ENCODE measurements around the gene RHOT2. TPM values are rescaled to one million over a fixed set of nuclear protein-coding genes. Genes with fewer than 3 reads are reported as not detected.

The RHOT2 gene
- total RNA-seq, 1 experiment from 2014 or later = 98.5 TPM

DNA sequence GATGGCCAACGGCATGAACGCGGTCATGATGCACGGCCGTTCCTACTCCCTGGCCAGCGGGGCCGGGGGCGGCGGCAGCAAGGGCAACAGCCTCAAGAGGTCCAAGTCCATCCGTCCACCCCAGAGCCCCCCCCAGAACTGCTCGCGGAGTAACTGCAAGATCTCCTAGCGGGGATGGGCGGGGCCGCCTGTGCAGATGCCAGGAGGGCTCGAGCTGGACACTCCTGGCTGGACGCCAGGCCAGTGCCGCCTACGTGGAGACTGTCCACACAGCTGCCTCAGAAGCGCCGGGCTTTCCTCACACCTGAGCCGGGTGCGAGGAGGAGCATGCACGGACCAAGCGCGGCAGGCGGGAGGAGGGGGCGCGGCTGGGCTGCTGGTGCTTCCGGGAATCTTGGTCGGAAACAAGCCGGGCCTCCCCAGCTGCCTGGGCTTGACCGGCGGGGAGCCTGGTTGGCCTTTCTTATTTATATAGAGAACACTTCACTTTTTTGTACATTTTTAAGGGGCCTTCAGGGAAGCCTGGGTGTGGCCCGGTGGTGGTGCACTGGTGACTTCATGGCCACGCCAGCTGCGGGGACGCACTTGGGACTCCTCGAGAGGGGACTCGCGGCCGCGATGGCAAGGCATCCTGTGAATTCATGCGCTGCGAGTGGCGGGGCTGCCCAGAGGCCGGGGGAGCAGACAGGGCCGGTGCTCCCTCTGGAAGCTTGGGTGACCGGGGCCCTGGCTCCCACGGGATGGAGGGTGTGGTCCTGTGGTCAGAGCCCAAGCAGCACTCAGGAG is 40.3 kb upstream of the RHOT2 start:
- Histone ChIP-seq H3K4me3 (replicated peaks in 1 of 2; ENCODE audit: low read depth in 1 of 2, low read length in 2 of 2) (peak overlapping the region in 1 of 2 experiments; percentile 20; a peak in 1 of 4 replicates), H3K27me3 (ENCODE audit: insufficient read depth, low read length) (no peaks in the 10 kb centered on the region), H3K36me3 (ENCODE audit: control insufficient read depth in 1 of 2, insufficient read depth in 2 of 2, low read length in 2 of 2) (no peaks in the 10 kb centered on the region), H3K4me2 (ENCODE audit: low read length) (peak overlapping the region; percentile 61), H3K9me3 (ENCODE audit: control insufficient read depth in 1 of 2, insufficient read depth in 1 of 2, low read depth in 1 of 2, low read length in 2 of 2) (no peaks in the 10 kb centered on the region), H2AFZ (ENCODE audit: low read depth, low read length, poor library complexity, severe bottlenecking) (no peak overlapping the region), H3K9me2 (ENCODE audit: insufficient read depth) (no peaks in the 10 kb centered on the region), H3K79me2 (ENCODE audit: insufficient read depth, low read length) (no peaks in the 10 kb centered on the region), H4K20me1 (ENCODE audit: insufficient read depth) (no peaks in the 10 kb centered on the region), H3K4me1 (ENCODE audit: control insufficient read depth in 1 of 2, insufficient read depth in 2 of 2, low read length in 2 of 2) (peaks cover 29 to 47% of the 10 kb centered on the region in 2 experiments), H3K27ac (ENCODE audit: low read depth, low read length) (peak overlapping the region; percentile 83), H3K9ac (ENCODE audit: low read length) (peak overlapping the region; percentile 57)
- DNase-seq (ENCODE audit: low read depth, low spot score) (no peak), ATAC-seq (peak; percentile 30)
- BruUV-seq (replicated peaks) = no TSS peak
- ChIA-PET CTCF (no interaction called here), POLR2A (no interaction called here), RAD21 (ENCODE audit: low non-redundant PET in 1 of 2, low total read pairs in 2 of 2, uncharacterized antibody in 2 of 2, unreplicated experiment in 2 of 2) (interaction anchor here in 1 of 2 experiments (0.9 kb wide), 1 partner anchor 39 kb away, joined by 3 read pairs; no protein-coding TSS in a partner anchor)
- intact Hi-C loops (cut with micrococcal nuclease) = loop anchor here (5.0 kb wide), 1 partner anchor 35 kb away; the partner anchor contains the start of gene RAB40C
- 0 out of 2 replicates have a peak, but pooled peaks have one; percentile 48 for TF ChIP-seq SIN3A (IDR thresholded peaks at IDR 0.05; ENCODE audit: low read depth)
- TF ChIP-seq, protein P1, sequence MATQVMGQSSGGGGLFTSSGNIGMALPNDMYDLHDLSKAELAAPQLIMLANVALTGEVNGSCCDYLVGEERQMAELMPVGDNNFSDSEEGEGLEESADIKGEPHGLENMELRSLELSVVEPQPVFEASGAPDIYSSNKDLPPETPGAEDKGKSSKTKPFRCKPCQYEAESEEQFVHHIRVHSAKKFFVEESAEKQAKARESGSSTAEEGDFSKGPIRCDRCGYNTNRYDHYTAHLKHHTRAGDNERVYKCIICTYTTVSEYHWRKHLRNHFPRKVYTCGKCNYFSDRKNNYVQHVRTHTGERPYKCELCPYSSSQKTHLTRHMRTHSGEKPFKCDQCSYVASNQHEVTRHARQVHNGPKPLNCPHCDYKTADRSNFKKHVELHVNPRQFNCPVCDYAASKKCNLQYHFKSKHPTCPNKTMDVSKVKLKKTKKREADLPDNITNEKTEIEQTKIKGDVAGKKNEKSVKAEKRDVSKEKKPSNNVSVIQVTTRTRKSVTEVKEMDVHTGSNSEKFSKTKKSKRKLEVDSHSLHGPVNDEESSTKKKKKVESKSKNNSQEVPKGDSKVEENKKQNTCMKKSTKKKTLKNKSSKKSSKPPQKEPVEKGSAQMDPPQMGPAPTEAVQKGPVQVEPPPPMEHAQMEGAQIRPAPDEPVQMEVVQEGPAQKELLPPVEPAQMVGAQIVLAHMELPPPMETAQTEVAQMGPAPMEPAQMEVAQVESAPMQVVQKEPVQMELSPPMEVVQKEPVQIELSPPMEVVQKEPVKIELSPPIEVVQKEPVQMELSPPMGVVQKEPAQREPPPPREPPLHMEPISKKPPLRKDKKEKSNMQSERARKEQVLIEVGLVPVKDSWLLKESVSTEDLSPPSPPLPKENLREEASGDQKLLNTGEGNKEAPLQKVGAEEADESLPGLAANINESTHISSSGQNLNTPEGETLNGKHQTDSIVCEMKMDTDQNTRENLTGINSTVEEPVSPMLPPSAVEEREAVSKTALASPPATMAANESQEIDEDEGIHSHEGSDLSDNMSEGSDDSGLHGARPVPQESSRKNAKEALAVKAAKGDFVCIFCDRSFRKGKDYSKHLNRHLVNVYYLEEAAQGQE (IDR thresholded peaks at IDR 0.05; ENCODE audit: low read depth) = no peak
- no peak for TF ChIP-seq POLR2A (IDR thresholded peaks at IDR 0.05; ENCODE audit: borderline replicate concordance, extremely low read depth, insufficient read depth, insufficient read length)
- TF ChIP-seq, protein P2, sequence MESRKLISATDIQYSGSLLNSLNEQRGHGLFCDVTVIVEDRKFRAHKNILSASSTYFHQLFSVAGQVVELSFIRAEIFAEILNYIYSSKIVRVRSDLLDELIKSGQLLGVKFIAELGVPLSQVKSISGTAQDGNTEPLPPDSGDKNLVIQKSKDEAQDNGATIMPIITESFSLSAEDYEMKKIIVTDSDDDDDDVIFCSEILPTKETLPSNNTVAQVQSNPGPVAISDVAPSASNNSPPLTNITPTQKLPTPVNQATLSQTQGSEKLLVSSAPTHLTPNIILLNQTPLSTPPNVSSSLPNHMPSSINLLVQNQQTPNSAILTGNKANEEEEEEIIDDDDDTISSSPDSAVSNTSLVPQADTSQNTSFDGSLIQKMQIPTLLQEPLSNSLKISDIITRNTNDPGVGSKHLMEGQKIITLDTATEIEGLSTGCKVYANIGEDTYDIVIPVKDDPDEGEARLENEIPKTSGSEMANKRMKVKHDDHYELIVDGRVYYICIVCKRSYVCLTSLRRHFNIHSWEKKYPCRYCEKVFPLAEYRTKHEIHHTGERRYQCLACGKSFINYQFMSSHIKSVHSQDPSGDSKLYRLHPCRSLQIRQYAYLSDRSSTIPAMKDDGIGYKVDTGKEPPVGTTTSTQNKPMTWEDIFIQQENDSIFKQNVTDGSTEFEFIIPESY (IDR thresholded peaks at IDR 0.05; ENCODE audit: extremely low read depth, insufficient replicate concordance, low read length) = no peak
- TF ChIP-seq ZFX (IDR thresholded peaks at IDR 0.05) = no peak
- TF ChIP-seq JUND (IDR thresholded peaks at IDR 0.05) = no peak
- TF ChIP-seq, protein P3, sequence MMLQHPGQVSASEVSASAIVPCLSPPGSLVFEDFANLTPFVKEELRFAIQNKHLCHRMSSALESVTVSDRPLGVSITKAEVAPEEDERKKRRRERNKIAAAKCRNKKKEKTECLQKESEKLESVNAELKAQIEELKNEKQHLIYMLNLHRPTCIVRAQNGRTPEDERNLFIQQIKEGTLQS (IDR thresholded peaks at IDR 0.05) = no peak
- no peak for TF ChIP-seq TCF7L2 (IDR thresholded peaks at IDR 0.05; ENCODE audit: borderline replicate concordance, extremely low read depth, insufficient read depth, insufficient read length)
- TF ChIP-seq FOSL1 (IDR thresholded peaks at IDR 0.05; ENCODE audit: low read depth) = no peak
- TF ChIP-seq CEBPB (IDR thresholded peaks at IDR 0.05; ENCODE audit: low read depth) = no peak
- TF ChIP-seq CBX3 (IDR thresholded peaks at IDR 0.05; ENCODE audit: low read depth) = peak; percentile 83
- no peak for TF ChIP-seq YY1 (IDR thresholded peaks at IDR 0.05; ENCODE audit: extremely low read depth, insufficient replicate concordance, low read depth, low read length)
- no peak for TF ChIP-seq EZH2 (IDR thresholded peaks at IDR 0.05)
- TF ChIP-seq, protein P4, sequence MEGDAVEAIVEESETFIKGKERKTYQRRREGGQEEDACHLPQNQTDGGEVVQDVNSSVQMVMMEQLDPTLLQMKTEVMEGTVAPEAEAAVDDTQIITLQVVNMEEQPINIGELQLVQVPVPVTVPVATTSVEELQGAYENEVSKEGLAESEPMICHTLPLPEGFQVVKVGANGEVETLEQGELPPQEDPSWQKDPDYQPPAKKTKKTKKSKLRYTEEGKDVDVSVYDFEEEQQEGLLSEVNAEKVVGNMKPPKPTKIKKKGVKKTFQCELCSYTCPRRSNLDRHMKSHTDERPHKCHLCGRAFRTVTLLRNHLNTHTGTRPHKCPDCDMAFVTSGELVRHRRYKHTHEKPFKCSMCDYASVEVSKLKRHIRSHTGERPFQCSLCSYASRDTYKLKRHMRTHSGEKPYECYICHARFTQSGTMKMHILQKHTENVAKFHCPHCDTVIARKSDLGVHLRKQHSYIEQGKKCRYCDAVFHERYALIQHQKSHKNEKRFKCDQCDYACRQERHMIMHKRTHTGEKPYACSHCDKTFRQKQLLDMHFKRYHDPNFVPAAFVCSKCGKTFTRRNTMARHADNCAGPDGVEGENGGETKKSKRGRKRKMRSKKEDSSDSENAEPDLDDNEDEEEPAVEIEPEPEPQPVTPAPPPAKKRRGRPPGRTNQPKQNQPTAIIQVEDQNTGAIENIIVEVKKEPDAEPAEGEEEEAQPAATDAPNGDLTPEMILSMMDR (IDR thresholded peaks at IDR 0.05 in 2 of 3, conservative IDR thresholded peaks at IDR 0.05 in 1 of 3; ENCODE audit: borderline replicate concordance in 1 of 3, insufficient read depth in 1 of 3, low read depth in 2 of 3, low read length in 2 of 3) = no peak
- TF ChIP-seq RAD21 (IDR thresholded peaks at IDR 0.05; ENCODE audit: low read depth) = no peak
- TF ChIP-seq EGR1 (IDR thresholded peaks at IDR 0.05; ENCODE audit: low read depth) = peak; percentile 48; the same call in 1 of the 2 replicates
- TF ChIP-seq ELF1 (IDR thresholded peaks at IDR 0.05; ENCODE audit: borderline replicate concordance, low read depth) = no peak
- TF ChIP-seq SRF (IDR thresholded peaks at IDR 0.05; ENCODE audit: low read depth) = no peak
- no peak; the same call in 1 of the 2 replicates for TF ChIP-seq POLR2AphosphoS5 (IDR thresholded peaks at IDR 0.05; ENCODE audit: low read depth, low read length)

Measured in HCT116 (cell line).